SIG-M5 treated with dmso at 0.1 percent for 504 hours (cell line): ENCODE measurements around the gene GPRC5D.

Experiments used
- DNase-seq: peaks from one replicate; lab custom pipeline; 2025; ENCODE audit not compliant: unreplicated experiment; lab: John Stamatoyannopoulos, UW

The GPRC5D gene

GRCh38 chr12:12952036-12952435 is at the start of gene GPRC5D:
GPRC5D (minus strand) TSS chr12:12952170; CDS start chr12:12950384, 1,786 bp downstream.
- DNase-seq, result no peak

GRCh38 chr12:13001775-13002040 is 49.7 kb upstream of the GPRC5D start:
- no peak for DNase-seq

GRCh38 chr12:13000925-13001774 is 49.2 kb upstream of the GPRC5D start:
- peak; percentile 45 for DNase-seq

GRCh38 chr12:13000616-13000924 is 48.6 kb upstream of the GPRC5D start:
- peak; percentile 35 for DNase-seq

GRCh38 chr12:12999959-13000615 is 48.1 kb upstream of the GPRC5D start, which contains the start of gene HEBP1:
HEBP1 (minus strand) TSS chr12:13000265; CDS start chr12:13000114, 151 bp downstream.
- peak; percentile 75 for DNase-seq

- no peak for DNase-seq
These were observed 47.4 kb upstream of the GPRC5D start for GRCh38 chr12:12999271-12999958.

GRCh38 chr12:12998248-12998647 is 46.3 kb upstream of the GPRC5D start:
- DNase-seq, result no peak

GRCh38 chr12:12997734-12998133 is 45.8 kb upstream of the GPRC5D start:
- no peak for DNase-seq

- DNase-seq, result no peak
These were observed 45.2 kb upstream of the GPRC5D start for GRCh38 chr12:12997156-12997555.

GRCh38 chr12:12996209-12996608 is 44.2 kb upstream of the GPRC5D start:
- DNase-seq, result no peak

GRCh38 chr12:12995088-12995487 is 43.1 kb upstream of the GPRC5D start:
- no peak for DNase-seq

- DNase-seq, result no peak
These were observed 41.4 kb upstream of the GPRC5D start for GRCh38 chr12:12993367-12993766.

GRCh38 chr12:12992418-12993130 is 40.6 kb upstream of the GPRC5D start:
- peak; percentile 82 for DNase-seq

GRCh38 chr12:12990700-12991468 is 38.9 kb upstream of the GPRC5D start:
- no peak for DNase-seq

- DNase-seq, result no peak
These were observed 35.5 kb upstream of the GPRC5D start for GRCh38 chr12:12987421-12987820.

GRCh38 chr12:12986775-12987331 is 34.9 kb upstream of the GPRC5D start:
- DNase-seq, result no peak

GRCh38 chr12:12985817-12986408 is 33.9 kb upstream of the GPRC5D start:
- DNase-seq, result peak; percentile 19

GRCh38 chr12:12984149-12984548 is 32.2 kb upstream of the GPRC5D start:
- DNase-seq, result no peak

GRCh38 chr12:12983420-12984035 is 31.6 kb upstream of the GPRC5D start:
- peak; percentile 29 for DNase-seq

- no peak for DNase-seq
These were observed 30.4 kb upstream of the GPRC5D start for GRCh38 chr12:12982331-12982730.
